ENCODE data around the gene ST3GAL4.

DNA sequence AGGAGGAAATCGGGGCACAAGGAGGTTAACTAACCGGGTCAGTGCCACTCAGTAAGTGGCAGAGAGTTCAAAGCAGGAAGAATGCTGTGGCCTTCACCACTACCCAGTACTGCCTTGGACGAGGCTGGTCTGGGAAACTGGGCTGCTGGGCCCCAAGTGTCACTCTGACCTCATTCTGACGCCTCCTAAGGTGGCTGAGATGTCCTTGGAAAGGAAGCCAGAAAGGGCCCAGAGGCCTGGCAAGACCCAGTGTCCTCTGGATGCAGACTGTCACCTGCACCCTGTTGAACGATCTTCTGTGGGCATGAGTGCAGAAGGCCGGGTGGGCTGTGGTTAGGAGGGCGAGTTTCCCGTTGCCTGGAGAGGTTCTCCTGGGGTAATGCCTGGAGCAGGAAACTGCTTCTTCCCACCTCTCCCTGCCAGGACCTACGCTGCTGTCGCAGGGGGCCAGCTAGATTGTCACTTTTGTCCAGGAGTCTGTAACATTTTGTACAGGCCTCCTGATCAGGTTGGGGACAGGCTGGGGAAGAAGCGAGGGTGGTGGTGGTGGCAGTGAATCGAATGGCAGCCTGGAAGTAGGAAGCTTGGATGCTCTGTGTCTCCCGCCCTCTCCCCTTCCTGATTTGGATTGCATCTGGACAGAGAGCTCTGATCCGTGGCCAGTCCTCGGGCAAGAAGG lies 105.1 kb downstream of the ST3GAL4 start:
- TF ChIP-seq, protein P1, sequence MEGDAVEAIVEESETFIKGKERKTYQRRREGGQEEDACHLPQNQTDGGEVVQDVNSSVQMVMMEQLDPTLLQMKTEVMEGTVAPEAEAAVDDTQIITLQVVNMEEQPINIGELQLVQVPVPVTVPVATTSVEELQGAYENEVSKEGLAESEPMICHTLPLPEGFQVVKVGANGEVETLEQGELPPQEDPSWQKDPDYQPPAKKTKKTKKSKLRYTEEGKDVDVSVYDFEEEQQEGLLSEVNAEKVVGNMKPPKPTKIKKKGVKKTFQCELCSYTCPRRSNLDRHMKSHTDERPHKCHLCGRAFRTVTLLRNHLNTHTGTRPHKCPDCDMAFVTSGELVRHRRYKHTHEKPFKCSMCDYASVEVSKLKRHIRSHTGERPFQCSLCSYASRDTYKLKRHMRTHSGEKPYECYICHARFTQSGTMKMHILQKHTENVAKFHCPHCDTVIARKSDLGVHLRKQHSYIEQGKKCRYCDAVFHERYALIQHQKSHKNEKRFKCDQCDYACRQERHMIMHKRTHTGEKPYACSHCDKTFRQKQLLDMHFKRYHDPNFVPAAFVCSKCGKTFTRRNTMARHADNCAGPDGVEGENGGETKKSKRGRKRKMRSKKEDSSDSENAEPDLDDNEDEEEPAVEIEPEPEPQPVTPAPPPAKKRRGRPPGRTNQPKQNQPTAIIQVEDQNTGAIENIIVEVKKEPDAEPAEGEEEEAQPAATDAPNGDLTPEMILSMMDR (IDR thresholded peaks at IDR 0.05): no peak
- TF ChIP-seq EP300 (IDR thresholded peaks at IDR 0.05): no peak
- TF ChIP-seq POLR2A (IDR thresholded peaks at IDR 0.05): no peak
